Tibial nerve (tissue), 4 donors: ENCODE data around the gene WASF2.

Experiments
- EP300 ChIP-seq, 2 donors: sonication (generic); formaldehyde crosslinking; IDR thresholded peaks; one replicate each; pipeline ENCODE4 v1.6.1; 2017; ENCODE audit warnings: antibody characterized with exemption in 2 of 2, mild to moderate bottlenecking in 1 of 2
- POLR2A ChIP-seq, 2 donors: fragments of 450-650 bp; IDR thresholded peaks; one replicate each; pipeline ENCODE4 v1.6.1; 2017; ENCODE audit warnings: antibody characterized with exemption in 2 of 2, mild to moderate bottlenecking in 2 of 2, moderate library complexity in 2 of 2
- TF ChIP-seq, protein P1 (sequence below), 5 experiments: fragments of 200-600 bp in 3 of 5; fragments of 450-650 bp in 2 of 5; sonication (generic) in 3 of 5; IDR thresholded peaks; one replicate each; pipeline ENCODE4 v1.5.1; 2016 to 2019; ENCODE audit warnings: antibody characterized with exemption in 5 of 5, mild to moderate bottlenecking in 3 of 5, moderate library complexity in 2 of 5

DNA sequence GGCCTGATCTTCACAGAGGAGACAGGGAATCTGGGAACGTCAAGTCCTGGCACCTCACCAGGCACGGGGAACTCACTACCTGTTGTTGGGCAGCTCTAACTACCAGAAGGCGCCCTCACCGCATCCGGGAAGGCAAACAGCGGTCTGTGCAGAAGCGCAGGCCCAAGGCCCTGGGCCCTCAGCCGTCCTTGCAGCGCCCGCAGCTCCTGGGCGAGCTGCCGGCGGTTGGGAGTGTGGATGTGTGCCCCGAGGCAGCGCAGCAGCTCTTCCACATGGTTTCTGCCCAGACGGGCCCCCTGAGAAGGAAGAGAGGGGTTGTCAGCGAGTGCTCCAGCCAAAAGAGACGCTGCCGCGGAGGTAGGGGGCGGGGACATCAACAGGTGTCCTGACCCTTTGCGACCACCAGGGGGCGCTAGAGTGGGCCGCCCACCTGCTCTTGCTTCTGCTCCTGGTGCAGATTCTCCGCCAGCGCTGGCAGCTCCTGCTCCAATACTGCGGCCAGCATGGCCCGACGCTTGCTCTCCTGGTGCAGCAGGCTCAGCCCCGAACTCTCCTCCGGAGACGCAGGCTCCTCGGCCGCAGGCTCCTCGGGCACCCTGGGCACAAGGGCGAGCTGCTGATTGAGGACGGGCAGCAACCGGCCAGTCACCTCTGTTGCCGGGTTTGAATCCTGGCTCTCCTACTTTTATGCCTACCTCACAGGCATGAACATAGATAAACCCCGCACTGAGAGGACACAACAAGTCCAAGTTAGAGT is 132.5 kb downstream of the WASF2 start:
- TF ChIP-seq, protein P1, sequence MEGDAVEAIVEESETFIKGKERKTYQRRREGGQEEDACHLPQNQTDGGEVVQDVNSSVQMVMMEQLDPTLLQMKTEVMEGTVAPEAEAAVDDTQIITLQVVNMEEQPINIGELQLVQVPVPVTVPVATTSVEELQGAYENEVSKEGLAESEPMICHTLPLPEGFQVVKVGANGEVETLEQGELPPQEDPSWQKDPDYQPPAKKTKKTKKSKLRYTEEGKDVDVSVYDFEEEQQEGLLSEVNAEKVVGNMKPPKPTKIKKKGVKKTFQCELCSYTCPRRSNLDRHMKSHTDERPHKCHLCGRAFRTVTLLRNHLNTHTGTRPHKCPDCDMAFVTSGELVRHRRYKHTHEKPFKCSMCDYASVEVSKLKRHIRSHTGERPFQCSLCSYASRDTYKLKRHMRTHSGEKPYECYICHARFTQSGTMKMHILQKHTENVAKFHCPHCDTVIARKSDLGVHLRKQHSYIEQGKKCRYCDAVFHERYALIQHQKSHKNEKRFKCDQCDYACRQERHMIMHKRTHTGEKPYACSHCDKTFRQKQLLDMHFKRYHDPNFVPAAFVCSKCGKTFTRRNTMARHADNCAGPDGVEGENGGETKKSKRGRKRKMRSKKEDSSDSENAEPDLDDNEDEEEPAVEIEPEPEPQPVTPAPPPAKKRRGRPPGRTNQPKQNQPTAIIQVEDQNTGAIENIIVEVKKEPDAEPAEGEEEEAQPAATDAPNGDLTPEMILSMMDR (IDR thresholded peaks at IDR 0.05) = peak; percentile 92 to 98 (median 98)
- peak in 1 of 2 donors; percentile 11 for TF ChIP-seq POLR2A (IDR thresholded peaks at IDR 0.05)
- no peak for TF ChIP-seq EP300 (IDR thresholded peaks at IDR 0.05)
